Panc1 (cell line): ENCODE data around the gene GRIN1.

Experiments used
- POLR2AphosphoS5 ChIP-seq: IDR thresholded peaks from 2 replicates; pipeline ENCODE4 v1.6.1; 2012; ENCODE audit warnings: mild to moderate bottlenecking, low read depth, low read length, moderate library complexity
- SIN3A ChIP-seq: IDR thresholded peaks from 2 replicates; pipeline ENCODE4 v1.6.1; 2012; ENCODE audit warnings: low read depth, mild to moderate bottlenecking, low read length, moderate library complexity, borderline replicate concordance; ENCODE audit not compliant: insufficient read depth
- TF ChIP-seq, protein P1 (sequence below): fragments of 450-650 bp; IDR thresholded peaks from 2 replicates; pipeline ENCODE4 v1.5.1; 2017; ENCODE audit warnings: mild to moderate bottlenecking
- TF ChIP-seq, protein P2 (sequence below), 2 experiments: IDR thresholded peaks; 2 replicates each; pipeline ENCODE4 v1.6.1; 2011 to 2012; ENCODE audit warnings: low read depth in 2 of 2, control low read depth in 1 of 2, low read length in 1 of 2, mild to moderate bottlenecking in 1 of 2, moderate library complexity in 1 of 2; ENCODE audit not compliant: insufficient read depth in 1 of 2

DNA sequence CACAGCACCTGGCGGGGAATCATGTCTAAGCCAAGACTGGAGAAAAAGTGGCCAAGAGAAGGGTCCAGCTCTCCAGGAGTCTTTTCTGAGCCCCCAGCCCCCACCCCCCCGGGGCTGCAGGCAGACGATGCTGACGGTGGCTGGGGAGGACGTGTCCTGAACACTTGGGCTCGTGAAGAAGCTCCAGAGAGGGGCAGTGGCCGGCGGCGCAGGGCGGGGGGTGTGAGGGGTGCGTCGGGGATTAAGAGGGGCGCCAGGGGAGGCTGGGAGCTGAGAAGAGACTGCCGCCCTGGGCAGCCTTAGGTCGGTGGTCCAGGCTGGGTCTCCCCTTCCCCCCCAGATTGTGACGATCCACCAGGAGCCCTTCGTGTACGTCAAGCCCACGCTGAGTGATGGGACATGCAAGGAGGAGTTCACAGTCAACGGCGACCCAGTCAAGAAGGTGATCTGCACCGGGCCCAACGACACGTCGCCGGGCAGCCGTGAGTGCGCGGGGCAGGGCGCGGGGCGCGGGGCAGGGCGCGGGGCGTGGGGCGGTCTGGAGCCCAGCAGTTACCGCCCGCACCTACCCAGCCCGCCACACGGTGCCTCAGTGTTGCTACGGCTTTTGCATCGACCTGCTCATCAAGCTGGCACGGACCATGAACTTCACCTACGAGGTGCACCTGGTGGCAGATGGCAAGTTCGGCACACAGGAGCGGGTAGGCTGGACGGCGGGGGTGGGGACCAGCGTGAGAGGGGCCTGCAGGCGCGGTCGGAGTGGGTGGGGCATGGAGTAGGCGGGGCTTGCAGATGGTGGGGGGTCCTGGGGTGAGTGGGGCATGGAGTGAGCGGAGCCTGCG is 22.0 kb downstream of the GRIN1 start:
- TF ChIP-seq, protein P1, sequence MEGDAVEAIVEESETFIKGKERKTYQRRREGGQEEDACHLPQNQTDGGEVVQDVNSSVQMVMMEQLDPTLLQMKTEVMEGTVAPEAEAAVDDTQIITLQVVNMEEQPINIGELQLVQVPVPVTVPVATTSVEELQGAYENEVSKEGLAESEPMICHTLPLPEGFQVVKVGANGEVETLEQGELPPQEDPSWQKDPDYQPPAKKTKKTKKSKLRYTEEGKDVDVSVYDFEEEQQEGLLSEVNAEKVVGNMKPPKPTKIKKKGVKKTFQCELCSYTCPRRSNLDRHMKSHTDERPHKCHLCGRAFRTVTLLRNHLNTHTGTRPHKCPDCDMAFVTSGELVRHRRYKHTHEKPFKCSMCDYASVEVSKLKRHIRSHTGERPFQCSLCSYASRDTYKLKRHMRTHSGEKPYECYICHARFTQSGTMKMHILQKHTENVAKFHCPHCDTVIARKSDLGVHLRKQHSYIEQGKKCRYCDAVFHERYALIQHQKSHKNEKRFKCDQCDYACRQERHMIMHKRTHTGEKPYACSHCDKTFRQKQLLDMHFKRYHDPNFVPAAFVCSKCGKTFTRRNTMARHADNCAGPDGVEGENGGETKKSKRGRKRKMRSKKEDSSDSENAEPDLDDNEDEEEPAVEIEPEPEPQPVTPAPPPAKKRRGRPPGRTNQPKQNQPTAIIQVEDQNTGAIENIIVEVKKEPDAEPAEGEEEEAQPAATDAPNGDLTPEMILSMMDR = no peak
- TF ChIP-seq POLR2AphosphoS5 (no peak), SIN3A (no peak)
- TF ChIP-seq, protein P2, sequence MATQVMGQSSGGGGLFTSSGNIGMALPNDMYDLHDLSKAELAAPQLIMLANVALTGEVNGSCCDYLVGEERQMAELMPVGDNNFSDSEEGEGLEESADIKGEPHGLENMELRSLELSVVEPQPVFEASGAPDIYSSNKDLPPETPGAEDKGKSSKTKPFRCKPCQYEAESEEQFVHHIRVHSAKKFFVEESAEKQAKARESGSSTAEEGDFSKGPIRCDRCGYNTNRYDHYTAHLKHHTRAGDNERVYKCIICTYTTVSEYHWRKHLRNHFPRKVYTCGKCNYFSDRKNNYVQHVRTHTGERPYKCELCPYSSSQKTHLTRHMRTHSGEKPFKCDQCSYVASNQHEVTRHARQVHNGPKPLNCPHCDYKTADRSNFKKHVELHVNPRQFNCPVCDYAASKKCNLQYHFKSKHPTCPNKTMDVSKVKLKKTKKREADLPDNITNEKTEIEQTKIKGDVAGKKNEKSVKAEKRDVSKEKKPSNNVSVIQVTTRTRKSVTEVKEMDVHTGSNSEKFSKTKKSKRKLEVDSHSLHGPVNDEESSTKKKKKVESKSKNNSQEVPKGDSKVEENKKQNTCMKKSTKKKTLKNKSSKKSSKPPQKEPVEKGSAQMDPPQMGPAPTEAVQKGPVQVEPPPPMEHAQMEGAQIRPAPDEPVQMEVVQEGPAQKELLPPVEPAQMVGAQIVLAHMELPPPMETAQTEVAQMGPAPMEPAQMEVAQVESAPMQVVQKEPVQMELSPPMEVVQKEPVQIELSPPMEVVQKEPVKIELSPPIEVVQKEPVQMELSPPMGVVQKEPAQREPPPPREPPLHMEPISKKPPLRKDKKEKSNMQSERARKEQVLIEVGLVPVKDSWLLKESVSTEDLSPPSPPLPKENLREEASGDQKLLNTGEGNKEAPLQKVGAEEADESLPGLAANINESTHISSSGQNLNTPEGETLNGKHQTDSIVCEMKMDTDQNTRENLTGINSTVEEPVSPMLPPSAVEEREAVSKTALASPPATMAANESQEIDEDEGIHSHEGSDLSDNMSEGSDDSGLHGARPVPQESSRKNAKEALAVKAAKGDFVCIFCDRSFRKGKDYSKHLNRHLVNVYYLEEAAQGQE (IDR thresholded peaks at IDR 0.05; ENCODE audit: insufficient read depth in 1 of 2, low read depth in 2 of 2, low read length in 1 of 2) = no peak
